Body of pancreas (tissue), 4 donors: ENCODE measurements around the gene GPC4. TPM values are rescaled to one million over a fixed set of nuclear protein-coding genes. Genes with fewer than 3 reads are reported as not detected.

Experiments
- ATAC-seq: fragments of 150-250 bp; one replicate; pipeline ENCODE4 v1.9.1; 2016
- DNase-seq, 4 donors: peaks; one replicate each; pipeline ENCODE4 v3.0.0-alpha.2; 2019
- H3K27ac ChIP-seq, 4 donors: fragments of 200-600 bp; sonication (generic); 1 replicate in 3 of 4; 2 replicates in 1 of 4; pipeline versions ENCODE4 v1.5.1 to v1.6.1; 2016 to 2019; ENCODE audit warnings: mild to moderate bottlenecking in 1 of 4, mixed read lengths in 1 of 4, moderate library complexity in 1 of 4
- H3K27me3 ChIP-seq, 2 donors: fragments of 200-600 bp; sonication (generic); one replicate each; pipeline ENCODE4 v1.6.0; 2016; ENCODE audit warnings: mild to moderate bottlenecking in 1 of 2
- H3K36me3 ChIP-seq, 2 donors: fragments of 200-600 bp; sonication (generic); replicated peaks in 1 of 2; 2 replicates each; pipeline ENCODE4 v1.5.1; 2016; ENCODE audit warnings: low read depth in 2 of 2; ENCODE audit not compliant: insufficient read depth in 1 of 2
- H3K4me1 ChIP-seq: fragments of 200-600 bp; sonication (generic); one replicate; pipeline ENCODE4 v1.6.0; 2016
- H3K4me3 ChIP-seq, 2 donors: fragments of 200-600 bp; sonication (generic); 1 replicate in 1 of 2; 2 replicates in 1 of 2; pipeline ENCODE4 v1.5.1; 2016 to 2019
- H3K9me3 ChIP-seq, 3 donors: fragments of 200-600 bp; sonication (generic); 1 replicate in 2 of 3; 2 replicates in 1 of 3; pipeline ENCODE4 v1.5.1; 2016
- POLR2A ChIP-seq, 3 donors: fragments of 450-650 bp; IDR thresholded peaks; one replicate each; pipeline ENCODE4 v1.6.1; 2016; ENCODE audit warnings: antibody characterized with exemption in 3 of 3, mild to moderate bottlenecking in 2 of 3
- whole genome bisulfite sequencing, 2 donors: methylation state at CpG; one replicate each; pipeline ENCODE4 v1.1.5; 2017; 5-methylcytosine and 5-hydroxymethylcytosine counted together
- intact Hi-C: fragments of 100-400 bp; cut with DNase I; formaldehyde crosslinking; loops from one replicate; pipeline ENCODE4 v1.15.1; 2023
- total RNA-seq, 2 donors: library from RNA; depleted of rRNA; stranded (reverse); fragments of >200 nt; gene quantifications; one replicate each; pipeline ENCODE4 v1.1.0, GENCODE V29; 2016
- TF ChIP-seq, protein P1 (sequence below), 7 experiments: fragments of 450-650 bp in 4 of 7; fragments of 200-600 bp in 3 of 7; sonication (generic) in 3 of 7; IDR thresholded peaks; one replicate each; pipeline ENCODE4 v1.5.1; 2016 to 2019; ENCODE audit warnings: antibody characterized with exemption in 7 of 7

GPC4 gene
- total RNA-seq, 2 donors from 2014 or later: 9.3 to 11.2 TPM

DNA sequence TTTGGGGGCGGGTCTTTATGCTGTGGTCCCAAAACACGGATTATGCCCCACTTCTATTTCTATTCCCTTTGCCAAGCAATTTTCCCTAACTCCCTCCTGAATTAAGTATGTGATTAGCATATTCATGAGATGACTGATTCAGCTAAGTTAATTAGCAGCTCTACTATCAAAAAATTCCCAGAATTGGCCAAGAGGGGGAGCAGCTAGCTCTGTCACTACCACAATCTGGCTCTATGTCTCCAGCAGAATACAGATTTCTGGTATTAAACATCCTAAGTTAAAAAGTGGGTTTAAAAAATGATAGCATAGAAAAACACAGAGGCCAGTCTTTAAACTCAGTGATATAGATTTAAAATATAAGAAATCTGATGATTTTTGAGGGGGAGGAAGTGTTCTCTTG, 80.3 kb downstream of the GPC4 start:
- H3K4me1 ChIP-seq: peaks cover 37% of the 10 kb centered on the region
- no peaks in the 10 kb centered on the region for H3K27me3 ChIP-seq
- peak; percentile 16 to 37 (median 22) for DNase-seq
- ATAC-seq: no peak
- WGBS, 2 donors: 65 to 67% methylated on average over 2 of the region's 2 CpGs
- H3K27ac ChIP-seq: no peak overlapping the region
- H3K9me3 ChIP-seq: no peaks in the 10 kb centered on the region
- intact Hi-C loops: no loop called here
- no peak overlapping the region for H3K4me3 ChIP-seq
- H3K36me3 ChIP-seq: no peaks in the 10 kb centered on the region
- TF ChIP-seq POLR2A (IDR thresholded peaks at IDR 0.05): no peak
- TF ChIP-seq, protein P1, sequence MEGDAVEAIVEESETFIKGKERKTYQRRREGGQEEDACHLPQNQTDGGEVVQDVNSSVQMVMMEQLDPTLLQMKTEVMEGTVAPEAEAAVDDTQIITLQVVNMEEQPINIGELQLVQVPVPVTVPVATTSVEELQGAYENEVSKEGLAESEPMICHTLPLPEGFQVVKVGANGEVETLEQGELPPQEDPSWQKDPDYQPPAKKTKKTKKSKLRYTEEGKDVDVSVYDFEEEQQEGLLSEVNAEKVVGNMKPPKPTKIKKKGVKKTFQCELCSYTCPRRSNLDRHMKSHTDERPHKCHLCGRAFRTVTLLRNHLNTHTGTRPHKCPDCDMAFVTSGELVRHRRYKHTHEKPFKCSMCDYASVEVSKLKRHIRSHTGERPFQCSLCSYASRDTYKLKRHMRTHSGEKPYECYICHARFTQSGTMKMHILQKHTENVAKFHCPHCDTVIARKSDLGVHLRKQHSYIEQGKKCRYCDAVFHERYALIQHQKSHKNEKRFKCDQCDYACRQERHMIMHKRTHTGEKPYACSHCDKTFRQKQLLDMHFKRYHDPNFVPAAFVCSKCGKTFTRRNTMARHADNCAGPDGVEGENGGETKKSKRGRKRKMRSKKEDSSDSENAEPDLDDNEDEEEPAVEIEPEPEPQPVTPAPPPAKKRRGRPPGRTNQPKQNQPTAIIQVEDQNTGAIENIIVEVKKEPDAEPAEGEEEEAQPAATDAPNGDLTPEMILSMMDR (IDR thresholded peaks at IDR 0.05): peak in 5 of 7 experiments; percentile 21 to 60 (median 51)

DNA sequence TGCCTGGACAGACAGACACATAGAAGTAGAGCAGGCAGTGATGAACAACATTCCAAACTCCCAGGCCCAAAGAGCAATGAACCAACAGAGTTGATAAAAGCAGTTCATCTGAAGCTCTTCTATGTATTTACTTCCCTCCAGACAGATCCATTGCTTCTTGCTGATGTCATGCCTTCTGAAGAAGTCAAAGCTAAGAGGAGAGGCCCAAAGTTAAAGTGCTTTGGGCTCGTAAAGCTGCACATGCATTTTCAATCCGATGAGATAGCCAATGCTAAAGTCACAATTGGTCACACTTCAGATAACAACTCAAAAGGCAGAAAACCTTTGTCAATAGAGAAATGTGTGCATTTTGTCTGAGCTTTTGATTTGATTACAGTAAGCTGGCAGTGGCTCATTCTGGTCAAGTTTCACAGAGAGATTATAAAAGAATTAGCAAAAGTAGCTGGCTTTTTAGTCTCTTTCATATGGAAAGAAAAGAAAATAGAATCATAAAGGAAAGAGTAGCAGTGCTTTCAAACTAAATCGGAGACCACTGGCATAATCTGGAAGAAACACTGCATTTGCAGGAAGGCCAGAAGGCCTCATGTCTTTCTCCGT, 82.0 kb downstream of the GPC4 start:
- Histone ChIP-seq H3K36me3 (no peaks in the 10 kb centered on the region), H3K27me3 (no peaks in the 10 kb centered on the region), H3K4me3 (no peak overlapping the region), H3K4me1 (peaks cover 30% of the 10 kb centered on the region), H3K9me3 (no peaks in the 10 kb centered on the region), H3K27ac (no peak overlapping the region)
- intact Hi-C loops: no loop called here
- no peak for DNase-seq
- 51 to 54% methylated on average over 4 of the region's 4 CpGs for WGBS, 2 donors
- ATAC-seq: no peak
- TF ChIP-seq, protein P1 (IDR thresholded peaks at IDR 0.05): no peak
- TF ChIP-seq POLR2A (IDR thresholded peaks at IDR 0.05): no peak

DNA sequence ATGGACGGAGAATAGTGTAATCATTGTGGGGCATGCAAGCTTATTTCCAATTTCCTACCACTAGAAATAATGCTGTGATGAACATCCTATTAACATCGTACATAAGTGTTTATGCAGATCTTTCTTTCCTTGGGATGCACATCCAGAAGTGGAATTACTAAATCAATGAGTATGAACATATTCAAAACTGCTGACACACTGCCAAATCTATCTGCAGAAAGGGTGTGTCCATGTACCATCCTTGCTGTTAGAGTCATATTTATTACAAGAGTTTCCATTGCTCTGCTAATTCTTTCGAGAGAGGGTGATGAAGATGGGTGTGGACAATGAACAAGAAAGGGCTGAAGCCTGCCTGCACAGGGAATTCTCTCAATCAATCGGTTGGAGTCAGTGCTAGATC, 82.6 kb downstream of the GPC4 start:
- DNase-seq (no peak), ATAC-seq (no peak)
- H3K4me1 ChIP-seq: peaks cover 24% of the 10 kb centered on the region
- intact Hi-C loops: no loop called here
- H3K27me3 ChIP-seq: no peaks in the 10 kb centered on the region
- TF ChIP-seq POLR2A (IDR thresholded peaks at IDR 0.05): no peak
- no peak overlapping the region for H3K27ac ChIP-seq
- no peaks in the 10 kb centered on the region for H3K36me3 ChIP-seq
- no peak overlapping the region for H3K4me3 ChIP-seq
- 93 to 95% methylated on average over 4 of the region's 4 CpGs for WGBS, 2 donors
- no peaks in the 10 kb centered on the region for H3K9me3 ChIP-seq

DNA sequence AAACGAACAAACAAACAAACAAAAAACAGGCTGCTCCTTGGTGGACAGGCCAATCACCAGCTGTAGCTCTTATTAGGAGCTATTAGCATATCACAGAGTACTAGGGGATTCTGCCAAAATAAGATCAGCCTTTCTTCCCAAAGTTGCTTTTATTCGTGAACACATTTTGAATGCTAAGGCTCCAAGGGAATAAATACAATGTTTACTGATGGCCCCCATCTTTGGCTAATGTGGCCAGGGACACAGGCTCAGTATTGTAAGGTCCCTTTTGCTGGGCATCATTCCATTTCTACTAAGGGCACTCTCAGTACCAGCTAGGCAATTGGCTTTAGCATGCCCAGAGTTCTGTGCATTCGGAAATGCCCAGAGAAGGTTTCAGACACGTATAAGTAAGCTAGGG, 84.3 kb downstream of the GPC4 start:
- Histone ChIP-seq H3K36me3 (no peaks in the 10 kb centered on the region), H3K4me1 (peaks cover 14% of the 10 kb centered on the region), H3K4me3 (no peak overlapping the region), H3K27ac (no peak overlapping the region), H3K27me3 (no peaks in the 10 kb centered on the region), H3K9me3 (no peaks in the 10 kb centered on the region)
- intact Hi-C loops: no loop called here
- TF ChIP-seq, protein P1 (IDR thresholded peaks at IDR 0.05): no peak
- TF ChIP-seq POLR2A (IDR thresholded peaks at IDR 0.05): no peak
- no peak for DNase-seq
- no peak for ATAC-seq
- WGBS, 2 donors: 57 to 100% methylated on average over 2 of the region's 4 CpGs

DNA sequence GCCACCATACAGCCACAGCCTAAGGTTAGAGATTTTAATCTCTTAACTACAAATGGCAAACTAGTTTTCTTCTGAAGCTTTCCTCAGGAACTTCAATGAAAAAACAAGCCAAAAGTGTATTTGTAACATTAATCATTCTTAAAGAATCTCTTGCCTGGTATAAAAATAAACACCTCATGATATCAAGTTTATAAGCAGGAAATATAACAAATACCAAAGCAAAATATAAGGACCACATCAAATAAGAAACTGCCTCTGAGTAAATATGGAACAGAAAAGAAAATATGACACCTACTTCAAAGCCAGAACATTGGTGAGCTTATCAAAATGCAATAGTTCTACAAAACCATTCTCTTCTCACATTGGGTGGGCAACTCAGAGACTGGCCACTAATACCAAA, 89.9 kb downstream of the GPC4 start:
- intact Hi-C loops: no loop called here
- Histone ChIP-seq H3K4me1 (no peaks in the 10 kb centered on the region), H3K27me3 (no peaks in the 10 kb centered on the region), H3K27ac (no peak overlapping the region), H3K9me3 (no peaks in the 10 kb centered on the region), H3K36me3 (no peaks in the 10 kb centered on the region), H3K4me3 (no peak overlapping the region)
- DNase-seq (no peak), ATAC-seq (no peak)
- TF ChIP-seq POLR2A (IDR thresholded peaks at IDR 0.05): no peak
- TF ChIP-seq, protein P1 (IDR thresholded peaks at IDR 0.05): no peak
